Globus pallidus (tissue), 1 donor: ENCODE results near the gene CAMK2N2.
"Not testable (repeated sequence)": the region's sequence is repeated elsewhere in the genome, so short reads cannot be mapped to it uniquely, and the experiment has no call there.

ENCODE experiments used
- DNase-seq: peaks from one replicate; pipeline ENCODE4 v3.0.0-alpha.2; 2015; ENCODE audit warnings: low spot score

The CAMK2N2 gene

GRCh38 chr3:184272269-184272668 is 10.9 kb upstream of the CAMK2N2 start:
- DNase-seq: no peak

- DNase-seq: not testable (repeated sequence)
Measured at GRCh38 chr3:184267249-184267648, 5.9 kb upstream of the CAMK2N2 start.

- no peak for DNase-seq
Measured at GRCh38 chr3:184262764-184263179, 1.4 kb upstream of the CAMK2N2 start.

GRCh38 chr3:184261854-184262763 is 756 bp upstream of the CAMK2N2 start:
- no peak for DNase-seq

DNA sequence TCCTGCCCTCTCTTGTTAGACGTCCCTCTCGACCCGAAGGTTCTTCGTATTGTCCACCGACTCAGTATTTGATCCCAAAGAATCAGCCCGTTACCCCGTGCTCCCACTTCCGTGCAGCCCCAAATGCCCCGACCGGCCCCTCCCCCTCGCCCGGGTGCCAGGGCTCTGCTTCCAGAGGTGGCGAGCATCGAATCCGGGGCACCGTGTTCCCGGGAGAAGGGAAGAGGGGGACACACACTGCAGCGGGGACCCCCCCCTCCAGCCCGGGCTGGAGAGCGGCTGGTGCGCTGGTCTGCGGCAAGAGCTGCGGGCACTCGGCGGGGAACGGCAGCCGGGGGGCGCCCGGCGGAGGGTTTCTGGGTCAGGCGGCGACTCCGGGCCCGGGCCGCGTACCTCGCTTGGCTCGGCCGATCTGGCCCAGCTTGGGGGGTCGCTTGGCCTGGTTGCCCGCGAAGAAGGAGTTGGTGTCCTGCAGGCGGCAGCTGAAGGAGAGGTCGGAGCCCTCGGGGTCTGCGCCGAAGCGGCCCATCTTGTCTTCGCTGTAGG is 556 bp downstream of the CAMK2N2 start:
- no peak for DNase-seq

DNA sequence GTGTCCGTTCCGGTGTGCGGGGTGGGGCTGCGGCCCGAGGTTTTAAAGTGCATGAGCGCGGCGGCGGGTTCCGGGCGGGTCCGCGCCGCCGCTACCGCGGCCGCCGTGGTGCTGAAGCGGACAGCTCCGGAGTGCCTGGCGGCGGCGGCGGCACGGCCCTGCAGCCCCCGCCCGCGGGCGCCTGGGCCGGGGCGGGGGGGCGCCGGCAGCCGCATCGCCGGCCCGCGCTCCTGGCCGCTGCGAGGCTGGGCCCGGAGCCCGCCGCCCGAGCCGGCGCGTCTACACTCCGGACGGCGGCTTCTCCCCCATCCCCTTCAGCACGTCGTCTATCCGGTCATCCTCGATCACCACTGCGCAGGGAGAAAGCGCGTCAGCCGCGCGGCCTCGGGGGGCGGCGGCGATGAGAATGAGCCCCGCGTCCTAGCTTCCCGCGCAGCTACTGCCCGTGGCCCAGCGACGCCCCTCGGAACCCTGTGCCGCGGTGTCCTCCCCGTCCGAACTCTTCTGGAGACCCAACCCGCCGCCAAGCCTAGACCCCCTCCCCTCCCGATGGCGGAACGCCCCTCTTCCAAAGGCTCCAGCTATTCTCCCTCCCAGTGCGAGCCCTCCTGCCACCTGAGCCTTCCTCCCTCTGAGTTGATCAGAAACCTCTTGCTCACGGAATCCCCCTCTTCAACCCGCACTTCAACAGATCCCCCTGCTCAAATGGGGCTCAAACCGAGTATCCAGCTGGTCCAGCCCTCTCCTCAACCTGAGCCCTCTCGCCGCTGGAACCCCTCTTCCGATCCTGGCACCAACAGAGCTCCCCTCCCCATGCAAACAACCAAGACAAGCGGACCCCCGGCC is 1.3 kb downstream of the CAMK2N2 start:
- peak; percentile 55 for DNase-seq

- DNase-seq: no peak
Measured at GRCh38 chr3:184259396-184259877, 1.9 kb downstream of the CAMK2N2 start.

DNA sequence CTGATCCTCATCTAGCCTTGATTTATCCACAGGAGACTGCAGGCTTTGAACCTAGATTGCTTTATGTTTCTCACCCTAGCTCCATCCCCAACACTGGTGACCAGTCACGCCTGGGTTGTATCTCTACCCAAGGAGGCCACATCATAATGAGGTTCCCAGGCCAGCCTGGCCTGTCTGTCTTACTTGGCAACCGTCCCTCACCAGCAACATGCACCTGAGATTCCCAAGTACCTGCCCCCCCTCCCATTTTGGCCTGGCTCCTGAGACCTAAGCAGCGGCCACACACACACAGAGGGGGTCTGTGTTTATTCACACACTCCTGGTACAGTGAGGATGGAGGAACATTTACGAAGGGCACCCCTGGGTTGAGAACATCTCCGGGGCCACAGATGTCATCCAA is 2.4 kb downstream of the CAMK2N2 start:
- no peak for DNase-seq

DNA sequence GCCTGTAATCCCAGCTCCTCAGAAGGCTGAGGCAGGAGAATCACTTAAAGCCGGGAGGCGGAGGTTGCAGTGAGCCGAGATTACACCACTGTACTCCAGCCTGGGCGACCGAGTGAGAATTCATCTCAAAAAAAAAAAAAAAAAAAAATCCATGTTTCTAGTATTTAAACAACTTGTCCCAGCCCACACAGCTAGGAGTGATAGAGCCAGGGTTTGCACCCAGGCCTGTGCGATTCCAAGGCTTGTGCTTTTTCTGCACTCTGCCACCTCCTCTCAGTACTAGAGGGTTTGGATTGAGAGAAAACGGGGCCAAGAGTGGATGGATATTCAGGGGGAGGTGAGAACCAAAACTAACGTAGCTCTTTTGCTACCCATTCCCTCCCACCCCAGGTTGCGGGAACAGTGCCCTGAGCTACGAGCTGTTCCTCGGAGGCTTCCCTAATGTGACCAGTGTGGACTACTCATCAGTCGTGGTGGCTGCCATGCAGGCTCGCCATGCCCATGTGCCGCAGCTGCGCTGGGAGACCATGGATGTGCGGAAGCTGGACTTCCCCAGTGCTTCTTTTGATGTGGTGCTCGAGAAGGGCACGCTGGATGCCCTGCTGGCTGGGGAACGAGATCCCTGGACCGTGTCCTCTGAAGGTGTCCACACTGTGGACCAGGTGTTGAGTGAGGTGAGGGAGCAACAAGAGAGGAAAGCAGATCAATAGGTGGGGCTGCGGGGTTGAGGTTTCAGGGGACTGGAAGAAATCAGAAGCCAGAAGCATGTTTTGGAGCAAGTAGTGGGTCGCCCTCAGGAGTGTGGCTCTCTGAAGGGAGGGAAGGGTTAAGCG is 4.1 kb downstream of the CAMK2N2 start:
- no peak for DNase-seq

GRCh38 chr3:184255291-184256039 is 5.9 kb downstream of the CAMK2N2 start:
- DNase-seq: no peak

- DNase-seq: peak; percentile 76
Measured at GRCh38 chr3:184250167-184250828, 11.1 kb downstream of the CAMK2N2 start.

GRCh38 chr3:184249412-184250166 is 11.8 kb downstream of the CAMK2N2 start, which contains the start of gene EEF1AKMT4:
Gene EEF1AKMT4, plus strand, starts transcription at chr3:184249672. Its CDS starts 23 bp downstream, at chr3:184249695.
- peak; percentile 93 for DNase-seq

DNA sequence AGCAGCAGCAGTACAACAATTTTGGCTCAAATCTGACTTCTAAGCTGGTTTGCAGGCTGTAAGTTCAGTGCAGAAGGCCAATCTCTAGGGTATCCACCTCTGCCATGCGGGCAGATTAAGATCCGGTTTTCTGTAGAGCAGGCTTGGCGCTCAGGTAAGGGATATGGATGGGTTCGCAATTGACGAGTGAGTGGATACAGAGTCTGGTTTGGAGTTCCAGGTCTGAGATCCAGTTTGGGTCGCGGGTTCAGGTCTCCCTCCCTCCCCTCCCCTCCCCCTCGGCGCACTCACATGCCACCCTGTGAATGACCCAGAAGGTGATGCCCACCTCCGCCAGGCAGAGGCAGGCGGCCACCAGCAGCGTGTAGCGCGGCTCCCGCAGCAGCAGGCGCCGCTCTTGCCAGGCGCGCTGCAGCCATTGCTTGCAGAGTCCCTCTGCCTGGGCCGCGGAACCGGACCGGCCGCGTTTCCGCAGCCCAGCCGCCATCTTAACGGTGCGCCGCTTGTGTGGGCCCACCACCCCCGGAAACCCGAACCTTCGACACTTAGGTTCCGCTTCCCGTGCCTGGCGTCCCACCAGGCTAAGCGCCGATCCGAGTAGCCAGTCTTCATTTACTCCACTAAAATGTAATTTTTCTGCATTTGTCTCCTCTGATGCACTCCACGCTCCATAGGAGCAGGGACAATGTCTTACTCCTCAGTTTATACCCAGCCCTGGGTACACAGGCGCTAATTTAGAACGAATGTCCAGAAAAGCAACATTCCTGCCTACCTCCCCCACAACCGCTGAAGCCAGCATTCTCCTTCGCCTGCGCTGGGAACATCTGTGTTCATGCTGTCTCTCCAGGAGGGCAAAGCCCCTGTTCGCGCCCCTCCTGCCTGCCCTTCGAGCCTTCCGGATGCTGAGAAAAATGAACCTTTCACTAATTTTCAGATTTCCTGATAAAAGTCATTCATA is 12.6 kb downstream of the CAMK2N2 start, which contains the start of gene ALG3:
ALG3 (minus strand) TSS at position 509 of the 958 bp plus-strand sequence; CDS start at position 487, 22 bp downstream.
- DNase-seq: peak; percentile 78

- no peak for DNase-seq
Measured at GRCh38 chr3:184242297-184242685, 19.1 kb downstream of the CAMK2N2 start.

- no peak for DNase-seq
Measured at GRCh38 chr3:184241447-184242296, 19.7 kb downstream of the CAMK2N2 start.

DNA sequence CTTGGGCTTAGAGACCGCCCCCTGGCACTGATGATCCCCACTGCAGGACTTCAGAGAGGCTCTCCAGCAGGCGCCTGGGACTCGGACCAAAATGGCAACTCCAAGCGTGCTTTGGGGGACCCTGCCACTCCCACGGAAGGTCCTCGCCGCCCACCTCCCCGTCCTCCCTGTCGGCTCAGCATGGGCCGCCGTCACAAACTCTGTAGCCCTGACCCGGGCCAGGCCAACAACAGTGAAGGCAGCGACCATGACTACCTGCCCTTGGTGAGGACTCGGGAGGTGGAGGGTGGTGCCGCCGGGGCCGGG is 20.3 kb downstream of the CAMK2N2 start:
- no peak for DNase-seq
